Erythroblast (primary cell): ENCODE results near the gene GLT8D2.

Experiments used
- GATA1 ChIP-seq: IDR thresholded peaks from 2 replicates; pipeline ENCODE4 v1.6.1; 2011; ENCODE audit warnings: low read depth, mild to moderate bottlenecking, control low read depth, low read length, moderate library complexity
- POLR2A ChIP-seq: IDR thresholded peaks from 2 replicates; pipeline ENCODE4 v1.6.1; 2011; ENCODE audit warnings: mild to moderate bottlenecking, low read length

- TF ChIP-seq POLR2A (no peak), GATA1 (no peak)
These were observed 55.8 kb downstream of the GLT8D2 start for GRCh38 chr12:103994235-103994634.
